ENCODE measurements around the gene GPR137C.
"Not testable (repeated sequence)": the region's sequence is repeated elsewhere in the genome, so short reads cannot be mapped to it uniquely, and the experiment has no call there.

Gene GPR137C

DNA sequence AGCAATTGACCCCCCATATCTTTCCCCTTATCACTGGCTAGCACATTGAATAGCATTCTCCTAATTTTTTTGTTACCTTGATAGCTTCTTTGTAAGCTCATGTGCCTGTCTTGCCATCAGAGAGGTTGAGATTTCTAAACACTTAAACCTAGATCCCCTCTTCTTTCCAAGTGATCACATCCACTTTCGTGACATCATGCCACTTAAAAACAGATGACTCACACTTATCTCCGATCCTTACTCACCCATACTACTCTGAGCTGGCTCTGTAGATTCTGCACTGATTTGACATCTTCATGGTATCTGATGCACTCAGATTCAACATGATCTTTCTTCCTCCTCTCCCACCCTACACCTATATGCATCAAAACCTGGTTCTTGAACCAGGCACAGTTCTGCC is 10.5 kb downstream of the GPR137C start:
- no peak for DNase-seq (ENCODE audit: low read depth in 2 of 2)

- not testable (repeated sequence) for DNase-seq (ENCODE audit: low read depth in 2 of 2)
Measured at GRCh38 chr14:52568454-52568853, 15.8 kb downstream of the GPR137C start.

DNA sequence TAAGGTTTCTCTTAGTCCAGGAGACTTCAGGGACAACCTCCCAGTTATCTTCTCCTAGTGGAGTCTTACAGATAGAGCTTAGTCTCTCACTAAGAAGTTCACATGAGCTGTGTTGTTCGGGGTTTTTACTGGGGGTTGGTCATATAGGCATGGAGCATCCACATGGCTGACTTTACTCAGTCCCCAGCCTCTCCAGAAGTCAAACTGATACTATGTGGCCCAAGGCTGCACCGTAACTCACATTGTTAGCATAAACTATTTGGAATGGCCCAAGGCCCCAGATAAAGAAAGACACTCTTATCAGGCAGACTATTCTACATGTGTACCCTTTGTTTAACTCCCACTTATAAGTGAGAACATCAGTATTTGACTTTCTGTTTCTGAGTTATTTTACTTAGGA is 23.2 kb downstream of the GPR137C start:
- no peak for DNase-seq (ENCODE audit: low read depth in 2 of 2)

DNA sequence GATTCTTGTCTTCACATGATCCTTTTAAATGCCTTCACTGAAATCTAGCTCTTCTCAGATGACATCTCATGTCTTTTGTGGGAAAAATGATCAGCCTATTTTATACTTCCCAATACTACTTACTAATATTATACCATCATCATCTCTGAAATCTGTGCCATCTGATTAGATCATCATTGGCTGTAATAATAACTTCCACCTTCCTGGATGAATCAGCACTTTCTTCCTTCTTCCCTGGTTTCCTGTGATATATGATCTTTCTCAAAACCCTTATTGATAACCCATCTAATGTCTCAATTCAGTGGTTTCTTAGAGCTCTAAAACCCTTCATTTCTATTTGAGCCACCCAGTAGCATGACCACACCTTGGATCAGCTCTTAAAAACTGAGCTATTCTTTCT is 30.9 kb downstream of the GPR137C start:
- DNase-seq (ENCODE audit: low read depth in 2 of 2) = no peak

GRCh38 chr14:52589646-52590045 is 37.0 kb downstream of the GPR137C start:
- DNase-seq (ENCODE audit: low read depth in 2 of 2) = no peak

DNA sequence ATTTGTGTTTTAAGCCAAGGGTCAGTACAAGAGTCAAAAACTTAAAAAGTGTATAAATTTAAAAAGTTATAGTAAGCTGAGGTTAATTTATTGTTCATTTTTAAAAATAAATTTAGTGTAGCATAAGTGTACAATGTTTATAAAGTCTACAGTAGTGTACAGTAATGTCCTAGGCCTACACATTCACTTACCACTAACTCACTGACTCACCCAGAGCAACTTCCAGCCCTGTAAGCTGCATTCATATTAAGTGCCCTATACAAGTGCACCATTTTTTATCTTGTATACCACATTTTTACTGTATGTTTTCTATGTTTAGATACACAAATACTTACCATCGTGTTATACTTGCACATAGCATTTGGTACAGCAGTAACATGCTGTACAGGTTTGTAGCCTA is 37.7 kb downstream of the GPR137C start:
- DNase-seq (ENCODE audit: low read depth in 2 of 2) = no peak

- no peak for DNase-seq (ENCODE audit: low read depth in 2 of 2)
Measured at GRCh38 chr14:52596320-52596719, 43.7 kb downstream of the GPR137C start.

DNA sequence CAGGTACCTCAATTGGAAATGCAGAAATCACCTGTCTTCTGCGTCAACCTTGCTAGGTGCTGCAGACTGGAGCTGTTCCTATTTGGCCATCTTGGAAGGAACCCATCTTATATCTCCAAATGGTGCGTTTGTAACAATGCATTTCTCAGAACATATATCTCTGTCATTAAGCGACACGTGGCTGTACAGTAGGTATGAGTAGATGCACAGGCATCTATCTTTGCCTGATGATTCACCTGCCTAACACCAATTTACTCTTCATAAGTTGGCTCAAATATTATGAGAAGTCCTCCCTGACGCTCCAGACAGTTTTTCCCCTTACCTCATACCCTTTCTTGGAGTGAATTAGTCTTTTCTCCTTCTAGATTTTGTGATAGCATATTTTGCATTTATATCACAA is 44.2 kb downstream of the GPR137C start:
- no peak for DNase-seq (ENCODE audit: low read depth in 2 of 2)

DNA sequence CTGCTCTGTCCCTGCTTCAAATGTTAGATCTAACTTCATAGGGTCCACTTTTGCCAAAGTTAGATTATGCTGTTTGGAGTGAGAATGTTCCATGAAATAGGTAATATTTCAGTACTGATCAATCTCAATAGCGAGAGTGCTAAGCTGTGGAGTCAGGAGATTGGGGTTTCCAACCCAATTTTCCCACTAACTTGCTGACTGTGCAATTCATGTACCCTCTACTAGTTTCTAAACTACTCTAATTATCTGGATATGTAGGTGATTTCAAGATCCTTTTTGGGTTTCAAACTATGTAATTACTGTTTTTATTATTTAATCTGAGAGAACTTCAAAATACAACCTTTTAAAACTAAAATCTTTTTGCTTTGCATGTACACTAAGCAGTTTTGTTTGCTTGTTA is 45.9 kb downstream of the GPR137C start:
- no peak for DNase-seq (ENCODE audit: low read depth in 2 of 2)

GRCh38 chr14:52599974-52600373 is 47.3 kb downstream of the GPR137C start:
- no peak for DNase-seq (ENCODE audit: low read depth in 2 of 2)

DNA sequence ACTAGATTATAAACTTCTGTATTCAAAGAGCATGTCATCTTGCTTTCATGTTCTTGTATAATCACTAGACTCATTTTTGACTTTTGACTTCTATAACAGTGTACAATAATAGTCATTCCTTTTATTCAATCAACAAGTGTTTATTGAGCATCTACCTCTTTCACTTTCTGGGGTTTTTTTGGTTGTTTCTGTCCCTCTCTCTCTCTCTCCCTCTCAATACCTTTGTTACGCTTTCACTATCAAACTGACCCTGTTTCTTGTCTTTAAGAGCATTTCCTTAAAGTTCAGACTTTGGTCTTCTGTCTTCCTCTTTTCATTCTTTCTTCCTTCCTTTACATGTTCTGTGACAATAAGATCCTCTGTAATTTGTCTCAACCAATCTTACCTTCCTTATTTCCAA is 49.5 kb downstream of the GPR137C start:
- no peak for DNase-seq (ENCODE audit: low read depth in 2 of 2)

DNA sequence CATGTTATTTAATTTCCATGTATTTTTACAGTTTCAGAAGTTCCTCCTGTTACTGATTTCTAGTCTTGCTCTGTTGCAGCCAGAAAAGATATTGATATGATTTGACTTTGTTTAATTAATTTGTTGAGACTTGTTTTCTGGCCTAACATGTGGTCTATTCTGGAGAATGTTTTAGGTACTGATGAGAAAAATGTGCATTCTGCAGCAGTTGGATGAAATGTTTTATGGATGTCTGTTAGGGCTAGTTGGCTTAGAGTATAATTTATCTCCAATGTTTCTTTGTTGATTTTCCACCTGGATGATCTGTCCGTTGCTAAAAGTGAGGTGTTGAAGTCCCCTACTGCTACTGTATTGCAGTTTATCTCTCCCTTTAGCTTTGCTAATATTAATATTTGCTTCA is 54.4 kb downstream of the GPR137C start:
- DNase-seq (ENCODE audit: low read depth in 2 of 2) = no peak

- DNase-seq (ENCODE audit: low read depth in 2 of 2) = no peak
Measured at GRCh38 chr14:52609445-52610044, 56.9 kb downstream of the GPR137C start.

DNA sequence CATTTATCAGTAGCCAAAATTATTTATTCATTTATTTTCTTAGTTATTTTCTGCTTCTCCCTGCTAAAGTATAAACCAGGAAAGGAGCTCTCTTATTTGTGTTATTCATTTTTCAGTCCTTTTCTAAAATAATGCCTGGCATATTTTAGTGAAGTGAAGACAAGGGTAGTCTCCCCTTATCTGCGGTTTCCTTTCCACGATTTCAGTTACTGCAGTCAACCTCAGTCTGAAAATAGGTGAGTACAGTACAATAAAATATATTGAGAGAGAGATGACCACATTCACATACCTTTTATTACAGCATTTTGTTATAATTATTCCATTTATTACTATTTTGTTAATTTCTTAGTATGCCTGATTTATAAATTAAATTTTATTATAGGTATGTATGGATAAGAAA is 57.6 kb downstream of the GPR137C start:
- DNase-seq (ENCODE audit: low read depth in 2 of 2) = no peak

GRCh38 chr14:52618602-52619001 is 66.0 kb downstream of the GPR137C start:
- no peak for DNase-seq (ENCODE audit: low read depth in 2 of 2)

DNA sequence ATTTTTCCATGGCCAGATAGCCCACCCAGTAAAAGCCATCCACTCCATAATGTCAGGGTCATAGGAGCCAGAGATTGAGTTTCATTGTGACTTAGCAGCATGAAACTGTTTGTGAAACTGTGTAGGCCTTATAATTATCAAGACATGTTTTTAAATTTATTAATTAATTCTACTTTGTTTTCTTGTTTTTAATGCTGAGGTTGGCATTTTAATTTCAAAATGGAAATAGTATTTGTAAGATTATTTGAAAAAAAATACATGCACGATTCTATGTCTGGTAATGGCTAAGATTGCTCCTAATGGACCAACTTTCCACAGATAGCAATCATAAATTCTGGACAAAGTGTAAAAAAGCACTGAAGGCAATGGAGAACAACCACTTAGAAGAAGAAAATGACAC is 67.1 kb downstream of the GPR137C start:
- no peak for DNase-seq (ENCODE audit: low read depth in 2 of 2)

DNA sequence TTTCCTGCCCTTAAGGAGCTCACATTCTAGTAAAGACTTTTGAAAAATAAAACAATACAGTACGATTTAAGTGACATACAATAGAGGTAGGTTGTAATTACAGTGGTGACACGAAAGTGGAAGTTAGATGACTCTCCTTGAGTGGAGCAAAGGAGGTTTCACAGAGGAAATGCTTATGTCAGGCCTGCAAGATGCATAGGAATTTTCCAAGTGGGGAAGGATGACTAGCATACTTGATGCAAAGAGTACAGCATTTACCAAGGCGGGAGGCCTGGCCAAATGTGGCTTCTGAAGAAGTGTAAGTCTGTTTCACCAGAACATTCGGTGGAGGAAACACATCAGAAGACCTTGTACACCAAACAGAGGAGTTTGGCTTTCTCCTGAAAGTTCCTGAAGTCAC is 87.5 kb downstream of the GPR137C start:
- DNase-seq (ENCODE audit: low read depth in 2 of 2) = peak in 1 of 2 donors; percentile 14

- DNase-seq (ENCODE audit: low read depth in 2 of 2) = no peak
Measured at GRCh38 chr14:52641745-52642144, 89.1 kb downstream of the GPR137C start.

DNA sequence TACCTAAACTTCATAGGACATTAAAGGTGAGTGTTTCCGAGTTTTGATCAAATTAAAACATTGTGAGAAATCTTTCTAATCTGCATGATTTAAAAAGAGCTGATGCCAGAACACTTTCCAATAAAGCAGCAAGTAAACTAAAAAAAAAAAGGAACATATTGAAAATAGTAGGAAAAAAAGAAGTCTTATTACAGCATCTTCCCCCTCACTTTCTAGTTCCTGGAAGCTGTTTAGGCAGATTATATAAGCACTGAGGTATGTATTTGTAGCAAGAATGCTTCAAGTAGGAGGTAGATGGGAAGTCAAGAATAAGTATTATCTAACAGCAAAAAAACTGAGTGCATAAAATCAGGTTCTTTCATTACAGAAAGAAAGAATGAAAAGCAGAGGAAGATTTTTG is 96.9 kb downstream of the GPR137C start:
- DNase-seq (ENCODE audit: low read depth in 2 of 2) = no peak

DNA sequence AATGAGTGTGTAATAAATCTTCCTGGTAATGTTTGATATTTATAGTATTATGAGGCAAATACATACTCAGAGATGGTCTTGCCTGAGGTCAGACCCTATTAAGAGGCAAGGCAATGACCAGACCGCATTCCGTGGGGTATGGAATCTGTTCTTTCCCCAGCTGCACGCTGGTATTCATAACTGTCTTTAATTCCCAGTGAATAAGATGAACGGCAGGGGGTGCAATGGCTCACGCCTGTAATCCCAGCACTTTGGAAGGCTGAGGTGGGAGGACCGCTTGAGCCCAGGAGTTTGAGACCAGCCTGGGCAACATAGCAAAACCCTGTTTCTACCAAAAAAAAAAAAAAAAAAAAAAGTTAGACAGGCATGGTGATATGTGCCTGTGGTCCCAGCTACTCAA is 98.1 kb downstream of the GPR137C start:
- no peak for DNase-seq (ENCODE audit: low read depth in 2 of 2)

- no peak for DNase-seq (ENCODE audit: low read depth in 2 of 2)
Measured at GRCh38 chr14:52656905-52657304, 104.3 kb downstream of the GPR137C start.

DNA sequence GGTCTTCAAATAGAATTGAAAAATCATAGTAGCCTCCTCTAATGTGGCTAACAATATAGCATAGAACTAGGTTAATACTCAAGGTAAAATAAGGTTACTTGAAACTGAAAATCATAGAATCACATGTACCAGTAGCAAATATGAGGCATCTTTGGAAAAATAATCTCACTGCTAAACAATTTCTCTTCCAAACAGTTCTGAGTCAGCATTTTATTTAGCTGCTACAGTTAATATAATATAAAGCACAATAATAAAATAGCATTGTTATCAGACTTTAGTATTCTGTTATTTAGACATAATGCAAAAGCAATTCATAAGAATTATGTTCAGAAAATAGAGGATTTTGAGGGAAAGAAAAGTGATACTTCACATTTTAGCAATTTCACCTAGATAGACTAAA is 107.7 kb downstream of the GPR137C start:
- DNase-seq (ENCODE audit: low read depth in 2 of 2) = no peak

- DNase-seq (ENCODE audit: low read depth in 2 of 2) = no peak
Measured at GRCh38 chr14:52660832-52661231, 108.2 kb downstream of the GPR137C start.

DNA sequence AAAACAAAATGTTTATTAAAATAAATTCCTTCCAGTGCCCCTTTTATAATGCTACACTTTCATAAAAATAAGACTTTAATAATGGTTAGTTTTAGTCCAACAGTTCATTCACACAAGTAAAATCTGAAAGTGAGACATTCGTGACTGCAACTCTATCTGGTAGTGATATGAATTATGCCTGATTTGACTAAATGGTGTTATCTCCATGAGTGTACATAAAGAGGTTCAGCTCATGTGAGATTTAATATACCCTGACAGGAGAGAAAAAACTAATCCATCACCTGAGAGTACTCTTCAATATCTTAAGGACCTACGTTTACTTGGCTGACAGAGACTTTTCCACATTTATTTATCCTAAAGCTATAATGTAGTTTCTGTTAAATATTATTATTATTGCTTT is 108.7 kb downstream of the GPR137C start:
- no peak for DNase-seq (ENCODE audit: low read depth in 2 of 2)

- DNase-seq (ENCODE audit: low read depth in 2 of 2) = no peak
Measured at GRCh38 chr14:52663850-52664249, 111.2 kb downstream of the GPR137C start.
